Posterior cingulate gyrus (tissue), 11 donors: Measurements from ENCODE around the gene UST.
"Not testable (repeated sequence)": the region's sequence is repeated elsewhere in the genome, so short reads cannot be mapped to it uniquely, and the experiment has no call there.

ENCODE experiments used
- DNase-seq, 10 donors: peaks; one replicate each; pipeline versions ENCODE4 v3.0.0 to v3.0.0-alpha.2; 2020 to 2021; ENCODE audit warnings: mixed read lengths in 3 of 10
- intact Hi-C: fragments of 100-400 bp; cut with DNase I; formaldehyde crosslinking; loops from one replicate; pipeline ENCODE4 v1.15.1; 2023

The UST gene

GRCh38 chr6:148857798-148858390 lies 111.1 kb downstream of the UST start:
- no peak for DNase-seq
- intact Hi-C loops, result no loop called here

GRCh38 chr6:148864132-148864531 lies 117.3 kb downstream of the UST start:
- DNase-seq, intact Hi-C loops: not testable (repeated sequence)

DNA sequence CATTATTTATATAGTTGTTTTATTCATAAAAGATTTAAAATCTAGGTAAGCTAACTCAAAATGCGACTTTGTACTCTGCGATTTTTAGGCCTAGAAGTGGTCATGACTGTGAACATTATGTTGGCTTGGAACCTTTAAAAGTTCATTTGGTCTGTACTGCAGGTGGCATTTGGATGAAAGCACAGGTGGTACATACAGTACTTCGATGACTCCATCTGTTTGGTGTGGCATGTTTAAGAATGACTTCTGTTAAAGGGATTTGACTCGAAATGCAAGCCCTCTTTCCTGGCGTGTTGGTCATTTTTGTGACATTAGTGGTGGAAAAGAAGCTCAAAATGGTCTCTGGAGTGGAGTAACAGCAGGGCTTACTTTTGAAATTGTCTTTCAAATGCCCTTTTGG lies 118.1 kb downstream of the UST start:
- intact Hi-C loops, result no loop called here
- no peak for DNase-seq

DNA sequence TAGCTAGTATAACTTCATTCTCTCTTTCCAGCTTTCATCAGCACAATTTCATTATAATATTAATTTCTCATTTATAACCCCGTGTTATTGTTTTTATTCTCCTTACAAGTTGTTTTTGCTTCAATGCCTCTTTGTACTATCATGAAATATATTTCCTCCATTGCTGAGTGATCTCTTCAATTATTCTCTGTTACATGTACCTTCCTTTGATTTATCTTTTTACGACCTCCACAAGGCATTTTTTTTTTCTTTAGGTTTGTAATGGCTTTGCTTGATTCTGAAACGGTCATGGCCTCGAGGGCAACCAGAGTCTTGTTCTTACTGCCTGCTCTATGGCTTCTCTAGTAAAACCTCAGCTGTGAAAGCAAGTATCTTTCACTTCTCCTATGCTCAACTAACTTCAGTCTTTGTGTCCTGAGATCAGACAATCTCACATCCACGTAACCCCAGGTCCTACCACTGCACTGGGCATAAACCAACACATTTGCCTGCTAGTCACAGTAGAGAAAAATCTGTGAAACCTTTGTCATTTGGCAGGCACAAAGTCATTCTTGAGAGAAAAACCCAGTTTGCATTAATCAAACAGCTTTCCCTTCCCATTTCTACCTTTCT lies 119.9 kb downstream of the UST start:
- DNase-seq, result no peak
- intact Hi-C loops, result no loop called here

DNA sequence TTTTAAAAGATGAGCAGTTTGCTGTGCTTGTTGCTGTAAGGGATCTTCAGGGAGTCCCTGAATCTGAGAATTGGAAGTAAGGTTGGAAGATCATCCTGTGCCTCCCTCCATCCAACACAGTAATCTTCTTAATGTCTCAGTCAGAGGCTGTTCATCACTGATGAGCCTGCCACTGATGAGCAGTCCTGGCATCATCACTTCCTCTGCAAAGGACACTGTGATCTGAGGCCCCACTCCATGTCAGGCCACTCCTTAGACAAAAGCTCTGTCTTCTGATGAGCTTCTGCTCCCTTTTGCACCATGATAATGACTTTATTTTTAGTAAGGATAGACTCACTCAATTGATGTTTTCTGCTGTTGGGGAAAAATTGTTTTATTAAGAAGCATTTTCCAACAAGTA lies 121.0 kb downstream of the UST start:
- DNase-seq, result no peak
- intact Hi-C loops, result no loop called here

DNA sequence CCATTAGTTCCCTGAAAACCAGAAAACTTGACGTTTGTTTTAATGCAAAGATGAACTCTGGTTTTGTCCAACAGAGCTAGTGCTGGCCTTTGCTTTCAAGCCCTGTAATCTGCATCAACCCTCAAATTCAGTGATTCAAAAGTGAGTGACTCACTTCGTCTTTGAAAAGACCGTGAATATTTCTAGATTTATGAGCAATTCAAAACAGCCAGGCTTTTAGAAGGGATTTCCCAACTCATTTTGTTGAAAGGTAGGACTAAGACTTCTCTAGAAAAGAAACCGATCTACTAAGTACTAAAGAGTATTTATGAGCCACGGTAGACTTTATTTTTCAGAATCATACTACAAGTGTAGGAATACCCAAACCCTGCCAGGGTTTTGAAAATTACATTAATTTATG lies 121.5 kb downstream of the UST start:
- no peak for DNase-seq
- intact Hi-C loops, result no loop called here

DNA sequence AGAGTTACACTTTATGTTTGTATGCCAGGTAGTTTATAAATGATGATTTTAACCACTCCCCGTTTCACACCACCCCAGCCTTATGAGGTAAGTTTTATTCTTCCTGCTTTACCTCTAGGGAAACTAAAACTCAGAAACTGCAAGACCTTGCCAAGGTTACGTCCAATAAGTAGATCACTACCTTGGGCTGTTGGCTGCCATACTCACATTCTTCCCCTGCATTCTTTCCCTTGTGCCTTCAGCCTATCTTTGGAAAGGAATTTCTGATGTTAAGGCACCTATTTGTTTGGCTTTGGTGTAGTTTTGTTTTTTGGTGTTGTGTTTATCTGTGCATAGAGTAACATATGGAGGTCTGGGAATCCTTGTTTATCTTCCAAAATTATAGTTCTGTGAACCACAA lies 122.1 kb downstream of the UST start:
- intact Hi-C loops, result no loop called here
- no peak for DNase-seq

- DNase-seq, result no peak
- intact Hi-C loops, result no loop called here
These were observed 122.8 kb downstream of the UST start for GRCh38 chr6:148869585-148869984.

DNA sequence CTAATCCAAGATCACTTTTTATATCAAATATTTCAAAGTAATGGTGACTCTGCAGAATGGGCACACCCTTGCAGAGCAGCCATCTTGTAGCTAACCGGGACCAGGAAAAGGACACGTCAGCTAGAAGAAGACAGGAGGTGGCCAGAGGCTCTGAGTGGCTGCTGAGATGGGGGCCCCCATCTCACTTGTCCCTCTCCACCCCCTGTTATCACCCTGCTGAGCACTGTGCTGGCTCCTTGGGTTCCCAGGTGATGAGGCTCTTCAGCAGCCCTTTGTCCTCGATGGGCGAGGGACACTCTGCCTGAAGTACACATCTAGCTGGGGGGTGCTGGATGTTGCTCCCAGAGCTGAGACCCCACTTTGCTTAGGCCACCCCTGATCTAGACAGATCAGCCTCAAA lies 126.3 kb downstream of the UST start:
- DNase-seq, result no peak
- intact Hi-C loops, result no loop called here

DNA sequence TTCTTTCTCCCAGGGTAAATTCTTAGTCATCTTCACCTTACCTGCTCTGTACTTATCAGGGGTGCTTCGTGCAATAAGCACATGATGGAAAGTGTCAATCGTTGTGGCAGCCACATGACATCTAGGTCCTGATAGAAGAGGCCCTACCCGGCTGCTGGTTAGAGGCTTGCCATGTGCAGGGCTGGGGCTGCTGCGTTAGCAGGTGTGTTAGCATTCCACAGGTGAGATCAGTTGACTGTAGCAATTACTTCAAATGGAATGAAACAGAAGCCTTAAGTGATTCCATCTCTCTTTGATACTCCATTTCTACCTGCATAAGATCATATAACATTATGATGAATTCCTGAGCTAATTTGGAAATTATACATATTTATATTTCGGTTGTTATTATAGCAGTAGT lies 127.0 kb downstream of the UST start:
- intact Hi-C loops, result no loop called here
- no peak for DNase-seq

GRCh38 chr6:148874698-148875293 lies 128.0 kb downstream of the UST start:
- DNase-seq, result no peak
- intact Hi-C loops, result no loop called here

GRCh38 chr6:148878683-148879082 lies 131.9 kb downstream of the UST start:
- intact Hi-C loops, result no loop called here
- DNase-seq, result no peak

- intact Hi-C loops, result not testable (repeated sequence)
These were observed 133.9 kb downstream of the UST start for GRCh38 chr6:148880742-148881141.

GRCh38 chr6:148881593-148882311 lies 134.9 kb downstream of the UST start:
- intact Hi-C loops, result no loop called here
- no peak for DNase-seq

More at GRCh38 chr6:148880742-148881141, 133.9 kb downstream of the UST start:
- not testable (repeated sequence) for DNase-seq

- no peak for DNase-seq
- intact Hi-C loops, result no loop called here
These were observed 136.4 kb downstream of the UST start for GRCh38 chr6:148883270-148883669.

DNA sequence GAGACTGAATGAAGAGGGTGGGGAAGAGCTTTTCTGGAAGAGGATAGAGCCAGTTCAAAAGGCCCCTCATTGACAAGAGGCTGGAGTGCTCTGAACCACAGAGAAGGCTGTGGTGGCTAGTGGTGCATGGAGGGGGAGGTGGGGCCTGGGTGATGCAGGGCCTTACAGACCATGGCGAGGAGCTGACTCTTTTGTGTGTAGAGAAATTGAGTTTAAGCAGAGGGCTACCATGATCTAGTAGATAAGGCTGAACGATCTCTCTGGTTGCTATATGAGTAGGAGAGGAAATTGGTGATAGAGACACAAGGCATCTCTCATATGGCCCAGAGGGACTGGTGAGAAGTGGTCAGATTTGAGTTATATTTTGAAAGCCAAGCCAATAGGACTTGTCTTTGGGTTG lies 137.6 kb downstream of the UST start:
- DNase-seq, result no peak
- intact Hi-C loops, result no loop called here

GRCh38 chr6:148885136-148885865 lies 138.5 kb downstream of the UST start:
- intact Hi-C loops, result no loop called here

GRCh38 chr6:148885925-148886845 lies 139.4 kb downstream of the UST start:
- DNase-seq, result no peak
- intact Hi-C loops, result no loop called here

More at GRCh38 chr6:148885136-148885865, 138.5 kb downstream of the UST start:
- peak in 2 of 10 donors; percentile 37 to 81 for DNase-seq

- intact Hi-C loops, result no loop called here
- DNase-seq, result no peak
These were observed 140.4 kb downstream of the UST start for GRCh38 chr6:148887181-148887580.

- intact Hi-C loops, result no loop called here
- DNase-seq, result no peak
These were observed 142.0 kb downstream of the UST start for GRCh38 chr6:148888856-148889255.
